IPS-11a (cell line): ENCODE measurements around the gene LRBA.

Source experiments
- H3K4me3 ChIP-seq: one replicate; pipeline ENCODE4 v1.5.1; 2013; ENCODE audit warnings: low read depth, low read length, control low read depth

Gene LRBA

DNA sequence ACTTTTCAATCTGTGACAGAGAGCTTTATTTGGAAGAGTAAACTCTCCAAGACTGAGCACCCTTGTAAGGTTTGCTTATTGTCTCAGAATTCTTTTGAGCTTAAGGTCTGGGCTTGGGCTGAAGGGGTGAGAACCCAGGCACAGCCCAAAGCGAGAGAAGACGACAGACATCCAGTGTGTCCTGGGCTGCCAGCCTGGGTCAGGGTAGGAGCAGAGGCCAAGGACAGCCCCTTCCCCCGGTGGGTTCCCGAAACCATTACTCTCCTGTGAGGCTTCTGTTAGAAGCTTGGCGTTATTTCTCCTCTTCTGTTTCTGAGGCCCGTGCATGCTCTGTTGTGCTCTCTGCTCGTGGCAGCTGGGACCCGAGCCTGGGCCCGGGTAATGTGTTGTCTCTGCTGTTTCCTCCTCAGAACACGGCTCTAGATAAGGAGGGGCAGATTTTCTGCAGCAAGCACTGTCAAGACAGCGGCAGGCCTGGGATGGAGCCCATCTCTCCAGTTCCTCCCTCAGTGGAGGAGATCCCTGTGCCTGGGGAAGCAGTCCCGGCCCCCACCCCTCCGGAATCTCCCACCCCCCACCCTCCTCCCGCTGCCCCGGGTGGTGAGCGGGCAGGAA is 759.4 kb downstream of the LRBA start:
- H3K4me3 ChIP-seq, result no peak overlapping the region

- no peak overlapping the region for H3K4me3 ChIP-seq
Observed at GRCh38 chr4:150253965-150254630, 761.0 kb downstream of the LRBA start.

DNA sequence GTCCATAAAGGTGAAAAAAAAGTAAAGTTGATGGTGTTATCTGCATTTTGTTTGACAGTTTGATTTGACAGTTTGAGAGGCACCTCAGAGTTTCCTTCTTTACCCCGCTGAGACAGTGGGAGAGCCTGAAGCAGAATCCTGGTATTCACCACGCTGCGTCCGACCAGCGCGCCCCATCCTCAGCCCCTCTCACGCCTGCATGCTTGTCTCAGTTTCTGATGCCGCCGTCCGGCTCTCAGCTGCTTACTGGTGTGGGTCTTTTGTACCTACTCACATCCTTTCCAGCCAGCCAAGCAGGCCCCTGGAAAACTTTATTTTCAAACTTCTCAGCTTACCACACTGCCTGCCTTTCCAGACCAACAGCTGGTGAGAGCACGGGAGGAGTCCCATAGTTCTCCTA is 761.7 kb downstream of the LRBA start:
- H3K4me3 ChIP-seq, result no peak overlapping the region

DNA sequence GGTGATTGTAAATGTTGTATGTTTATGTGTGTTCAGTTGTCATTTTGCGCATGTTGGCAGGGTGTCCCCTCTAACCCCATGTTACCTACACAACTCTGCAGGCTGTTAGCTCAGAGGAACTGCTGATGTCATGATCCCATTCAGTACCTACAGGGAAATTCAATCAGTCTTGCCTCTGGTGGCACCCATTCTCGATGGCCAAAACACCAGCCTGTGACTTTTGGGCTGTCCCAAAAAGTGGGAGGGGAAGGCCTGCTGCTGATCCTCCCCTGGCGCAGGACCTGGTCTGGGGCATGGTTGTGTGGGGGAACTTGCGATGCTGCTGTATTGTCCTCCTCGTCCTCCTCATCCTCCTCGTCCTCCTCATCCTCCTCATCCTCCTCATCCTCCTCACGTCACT is 762.3 kb downstream of the LRBA start:
- H3K4me3 ChIP-seq, result no peak overlapping the region

DNA sequence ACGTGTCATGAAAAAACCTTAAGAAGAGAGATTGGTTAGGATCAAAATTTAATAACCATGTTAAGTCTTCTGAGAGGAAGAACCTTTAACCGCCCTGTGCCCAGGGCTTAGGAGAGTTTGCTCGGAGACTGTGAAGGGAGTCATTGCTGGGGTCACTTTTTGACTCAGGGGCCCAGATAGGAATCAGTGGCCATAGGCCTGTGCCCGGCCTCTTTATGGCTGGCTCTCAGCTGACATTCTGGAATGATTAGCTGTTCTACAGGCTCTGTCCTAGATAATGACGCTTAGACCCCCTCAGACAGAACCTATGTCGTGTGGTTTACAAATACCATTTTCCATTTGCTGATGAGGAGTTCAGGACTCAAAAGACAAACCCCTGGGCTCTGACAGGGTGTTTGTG is 762.8 kb downstream of the LRBA start:
- no peak overlapping the region for H3K4me3 ChIP-seq

DNA sequence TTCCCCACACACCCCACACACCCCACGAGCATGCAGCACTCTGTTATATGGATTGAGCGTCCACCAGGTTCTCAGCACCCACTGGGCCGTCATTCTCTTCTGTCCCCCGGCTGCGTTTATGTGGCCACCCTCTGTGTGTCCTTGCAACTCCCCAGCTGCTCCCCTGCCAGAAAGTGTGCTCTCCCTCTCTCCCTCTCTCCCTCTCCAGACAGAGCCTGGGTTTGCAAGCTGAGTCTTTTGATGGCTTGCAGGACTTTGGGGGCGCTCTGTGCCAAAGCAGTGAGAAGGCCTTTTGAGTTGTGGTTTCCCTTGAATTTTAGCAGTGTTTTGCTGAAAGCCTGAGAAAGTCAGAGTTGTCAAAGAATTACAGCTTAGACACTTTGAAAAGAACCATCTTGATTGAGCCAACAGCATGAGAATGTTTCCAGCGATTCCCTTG is 763.3 kb downstream of the LRBA start:
- no peak overlapping the region for H3K4me3 ChIP-seq

- no peak overlapping the region for H3K4me3 ChIP-seq
Observed at GRCh38 chr4:150250998-150251651, 764.0 kb downstream of the LRBA start.

GRCh38 chr4:150250293-150250997 is 764.6 kb downstream of the LRBA start:
- H3K4me3 ChIP-seq, result no peak overlapping the region

DNA sequence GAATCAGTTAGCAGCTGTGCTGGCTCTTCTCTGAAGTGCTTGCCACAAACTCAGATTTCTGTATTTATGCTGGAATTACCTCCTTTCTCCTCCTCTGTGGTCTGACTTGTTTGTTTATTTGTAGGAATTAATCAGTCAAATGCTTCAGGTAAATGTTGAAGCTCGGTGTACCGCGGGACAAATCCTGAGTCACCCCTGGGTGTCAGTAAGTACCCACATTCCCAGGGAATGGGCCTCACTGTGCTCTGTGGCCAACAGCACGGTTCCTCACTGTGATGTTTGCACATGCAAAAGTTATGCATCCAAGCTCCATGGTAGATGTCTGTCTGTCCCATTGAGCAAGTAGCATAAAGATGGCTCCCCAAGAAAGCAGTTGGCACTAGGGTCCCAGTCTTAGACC is 766.9 kb downstream of the LRBA start:
- no peak overlapping the region for H3K4me3 ChIP-seq

DNA sequence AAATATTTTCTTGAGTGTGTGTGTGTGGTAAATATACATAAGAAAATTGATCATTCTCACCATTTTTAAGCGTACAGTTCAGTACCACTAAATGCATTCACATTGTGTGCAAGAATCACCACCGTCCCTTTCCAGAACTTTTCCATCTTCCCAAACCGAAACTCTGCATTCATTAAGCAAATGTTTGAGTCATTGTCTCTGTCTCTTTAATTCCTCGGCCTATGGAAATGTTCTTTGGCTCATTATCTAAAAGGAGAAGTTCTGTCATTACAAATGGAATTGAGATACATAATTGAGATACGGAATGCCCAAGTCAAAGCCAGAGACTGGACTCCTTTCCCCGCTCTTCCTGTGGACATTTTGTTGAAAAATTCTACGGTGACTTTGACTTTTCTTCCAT is 767.9 kb downstream of the LRBA start:
- no peak overlapping the region for H3K4me3 ChIP-seq

GRCh38 chr4:150244600-150244999 is 770.5 kb downstream of the LRBA start:
- H3K4me3 ChIP-seq, result no peak overlapping the region

DNA sequence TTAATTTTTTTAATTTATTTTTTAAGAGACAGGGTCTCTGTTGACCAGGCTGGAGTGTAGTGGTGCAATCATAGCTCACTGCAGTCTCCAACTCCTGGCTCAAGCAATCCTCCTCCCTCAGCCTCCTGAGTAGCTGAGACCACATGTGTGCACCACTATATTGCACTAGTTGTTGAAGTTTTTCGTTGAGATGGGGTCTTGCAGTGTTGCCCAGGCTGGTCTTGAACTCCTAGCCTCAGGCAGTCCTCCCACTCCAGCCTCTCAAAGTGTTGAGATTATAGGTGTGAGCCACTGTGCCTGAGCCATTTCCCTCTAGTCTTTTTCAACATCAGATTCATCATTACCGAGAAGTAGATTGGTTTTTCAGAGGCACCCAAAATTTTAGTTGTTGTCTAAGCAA is 771.2 kb downstream of the LRBA start:
- no peak overlapping the region for H3K4me3 ChIP-seq

GRCh38 chr4:150242820-150243458 is 772.1 kb downstream of the LRBA start:
- no peak overlapping the region for H3K4me3 ChIP-seq

- no peak overlapping the region for H3K4me3 ChIP-seq
Observed at GRCh38 chr4:150240011-150240410, 775.1 kb downstream of the LRBA start.

DNA sequence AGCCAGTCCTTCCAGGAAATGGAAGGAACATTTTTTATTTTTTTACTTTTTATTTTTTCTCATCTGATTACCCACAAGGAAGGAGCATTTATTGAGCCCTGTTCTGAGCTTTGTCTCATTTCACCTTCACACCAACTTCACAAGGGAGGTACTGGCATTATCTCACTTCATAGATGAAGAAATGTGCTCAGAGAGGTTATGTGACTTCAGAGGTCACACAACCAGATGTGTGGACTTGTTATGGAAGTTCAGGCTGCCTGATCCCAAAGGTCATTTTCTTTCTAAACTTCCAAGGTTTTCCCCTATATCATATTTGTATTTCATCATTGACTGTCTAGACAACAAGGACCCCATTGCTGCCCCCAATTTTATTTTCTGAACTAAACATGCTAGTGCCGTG is 776.5 kb downstream of the LRBA start:
- no peak overlapping the region for H3K4me3 ChIP-seq

DNA sequence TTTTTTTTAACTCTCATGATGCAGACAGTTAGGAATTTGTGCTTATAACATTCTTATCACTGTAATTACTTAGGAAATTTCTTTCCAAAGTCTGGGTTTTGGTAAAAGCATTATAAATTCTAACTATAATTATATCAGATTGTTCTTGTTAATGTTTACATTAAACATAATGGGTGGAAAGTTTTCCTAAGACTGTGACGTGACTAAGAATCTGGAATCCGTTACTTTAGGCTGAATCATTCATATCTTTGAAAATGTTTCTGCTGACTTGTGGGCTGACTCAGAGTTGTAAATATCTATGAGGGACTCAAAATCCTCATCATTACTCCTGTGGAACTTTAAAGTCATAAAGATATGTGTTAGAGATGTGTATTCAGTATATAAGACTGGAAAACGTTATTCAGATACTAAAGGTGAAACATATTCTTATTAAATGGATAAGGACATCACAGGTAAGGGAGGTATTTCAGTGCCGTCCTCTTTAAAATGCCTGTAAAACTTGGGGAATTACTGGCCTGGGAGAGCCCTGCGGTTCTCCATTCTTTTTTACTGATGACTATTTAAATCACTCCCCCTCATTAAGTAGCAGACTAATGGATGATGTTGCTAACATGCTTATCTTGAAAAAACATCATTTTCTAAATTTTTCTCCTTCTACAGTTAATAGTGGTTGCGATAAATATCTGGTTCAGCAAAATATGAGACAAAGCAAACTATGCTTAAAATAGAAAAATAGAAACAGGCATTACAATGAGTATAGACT is 777.8 kb downstream of the LRBA start:
- no peak overlapping the region for H3K4me3 ChIP-seq

- no peak overlapping the region for H3K4me3 ChIP-seq
Observed at GRCh38 chr4:150236626-150237025, 778.5 kb downstream of the LRBA start.

DNA sequence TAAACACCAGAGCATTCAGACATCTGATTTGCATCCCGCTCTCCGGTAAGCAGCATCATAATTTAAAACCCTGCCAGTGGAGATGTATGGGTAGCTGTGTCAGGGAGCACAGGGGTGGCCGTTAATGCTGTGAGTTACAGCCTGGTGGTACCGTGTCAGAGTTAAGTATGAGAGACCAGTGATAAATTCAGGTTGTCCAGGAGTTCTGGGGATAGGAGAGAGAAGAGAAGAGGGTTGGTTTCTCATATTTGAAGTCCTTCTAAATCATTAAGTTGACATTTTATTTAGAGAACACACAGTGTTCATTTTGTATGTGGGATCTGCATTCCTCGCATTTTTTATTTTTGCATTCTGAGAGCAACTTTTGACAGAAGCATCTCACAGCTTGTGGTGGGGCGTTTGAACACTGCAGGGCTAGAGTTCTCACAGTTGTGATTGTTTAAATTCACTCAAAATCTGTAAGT is 779.2 kb downstream of the LRBA start:
- no peak overlapping the region for H3K4me3 ChIP-seq

DNA sequence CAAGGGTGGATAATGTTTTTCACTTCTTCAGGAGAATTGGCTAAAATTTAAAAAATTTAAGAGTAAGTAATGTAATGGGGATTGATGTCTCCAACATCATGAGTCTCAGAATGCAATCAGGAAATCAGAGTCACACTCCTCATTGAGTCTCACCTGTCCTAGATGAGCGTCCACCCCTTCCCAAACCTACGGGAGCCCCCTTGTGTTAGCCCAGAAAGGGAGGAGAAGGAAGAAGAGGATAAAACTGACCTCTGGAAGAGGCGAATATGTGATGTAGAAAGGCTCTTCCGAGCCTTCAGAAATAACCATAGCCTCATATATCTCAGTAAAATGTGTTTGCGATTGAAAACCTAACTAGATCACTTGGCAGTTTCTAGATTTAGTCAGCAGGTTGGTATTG is 779.8 kb downstream of the LRBA start:
- no peak overlapping the region for H3K4me3 ChIP-seq

DNA sequence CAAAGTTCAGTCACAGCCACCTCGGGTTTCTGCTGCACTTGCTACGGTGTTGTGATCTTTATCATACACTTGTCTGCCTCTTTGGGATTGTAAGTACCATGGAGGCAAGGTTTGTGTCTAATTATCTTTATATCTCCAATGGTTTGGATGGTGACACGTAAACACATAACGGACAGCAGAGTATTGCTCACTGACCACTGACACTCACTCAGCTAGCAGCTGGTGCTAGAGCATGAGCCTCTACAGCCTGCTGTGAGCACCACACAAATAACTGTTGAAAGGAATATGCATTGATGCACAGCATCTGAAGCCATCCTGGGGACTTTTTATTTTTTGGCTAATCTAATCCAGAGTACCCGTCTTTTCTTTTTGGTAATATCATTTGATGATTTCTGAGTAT is 780.8 kb downstream of the LRBA start:
- H3K4me3 ChIP-seq, result no peak overlapping the region
